GM21576 (cell line): ENCODE data around the gene MYH6.

Experiments
- ATAC-seq: cut with Tn5 transposase; IDR thresholded peaks from one replicate; pipeline ENCODE4 v1.9.1; 2021; ENCODE audit warnings: mild to moderate bottlenecking, moderate library complexity; ENCODE audit not compliant: unreplicated experiment

Gene MYH6

DNA sequence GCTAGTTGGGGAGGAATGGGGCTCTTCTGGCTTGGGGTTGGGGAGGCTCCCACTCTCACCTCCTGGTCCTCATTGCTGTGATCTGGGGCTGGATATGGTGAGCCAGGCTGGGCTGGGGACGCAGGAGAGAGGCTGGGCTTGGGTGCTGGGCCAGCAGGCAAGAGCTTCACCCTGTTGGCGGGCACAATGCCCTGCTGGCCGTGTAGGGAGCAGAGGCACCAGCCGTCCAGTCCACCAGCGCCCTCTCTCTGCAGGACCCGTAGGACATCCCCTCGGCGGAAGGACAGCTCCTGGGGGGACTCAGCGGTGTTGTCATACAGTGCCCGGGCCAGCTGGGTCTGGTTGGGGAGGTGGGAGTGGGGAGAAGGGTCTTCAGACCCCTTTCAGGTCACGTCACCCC lies 47.6 kb downstream of the MYH6 start:
- ATAC-seq, result no peak

DNA sequence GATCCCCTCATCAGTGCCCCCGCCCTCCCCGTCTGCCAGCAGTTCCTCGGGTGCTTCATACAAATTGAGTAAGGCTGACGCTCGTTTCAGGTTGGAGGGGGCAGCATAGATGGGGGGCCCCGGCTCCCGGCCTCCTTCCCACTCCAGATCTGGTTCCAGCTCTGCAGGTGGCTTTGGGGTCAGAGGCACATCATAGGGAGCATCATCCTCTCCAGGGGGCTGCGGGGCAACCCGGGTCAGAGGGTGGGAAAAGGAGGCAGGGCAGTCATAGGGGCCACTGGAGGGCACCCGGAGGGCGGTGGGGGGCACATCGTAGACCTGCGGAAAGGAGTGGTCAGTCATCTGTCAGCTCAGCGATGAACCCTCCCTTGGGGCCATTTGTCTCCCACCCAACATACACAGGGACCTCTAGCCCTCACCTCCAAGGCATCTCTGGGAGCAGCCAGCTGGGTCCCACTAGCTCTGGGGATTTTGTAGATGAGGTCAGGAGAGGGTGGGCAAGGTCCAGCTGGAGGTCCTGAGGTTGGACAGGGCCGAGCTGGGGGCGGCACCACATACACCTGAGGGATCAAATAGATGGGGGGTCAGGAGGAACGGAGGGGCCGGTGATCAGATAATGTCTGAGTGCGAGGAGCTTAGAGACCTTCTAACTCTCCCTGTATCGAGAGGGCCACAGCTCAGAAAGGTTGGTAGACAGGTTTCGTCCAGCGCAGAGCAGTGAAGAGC lies 48.2 kb downstream of the MYH6 start:
- ATAC-seq, result no peak

DNA sequence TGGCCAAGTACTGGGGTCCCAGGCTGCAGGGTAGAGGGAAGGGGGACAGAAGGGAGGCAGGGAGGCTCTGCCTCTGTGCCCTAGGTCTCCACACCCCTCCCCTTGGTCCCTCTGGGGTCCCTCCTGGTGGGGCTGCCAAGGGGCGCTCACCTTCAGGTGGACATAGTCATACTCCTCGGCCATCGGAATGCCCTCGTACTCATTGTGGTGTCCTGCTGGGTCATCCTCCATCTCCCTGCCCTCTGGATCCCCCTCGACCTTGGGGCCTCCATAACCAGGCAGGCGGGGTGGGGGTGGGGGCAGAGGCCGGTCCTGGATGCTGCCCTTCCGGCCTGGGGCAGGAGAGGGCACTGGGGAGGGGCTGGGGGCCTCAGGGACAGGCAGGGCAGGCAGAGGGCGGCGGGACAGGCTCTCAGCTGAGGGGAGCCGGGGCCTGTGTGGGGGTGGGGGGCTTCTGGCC lies 48.9 kb downstream of the MYH6 start:
- ATAC-seq, result no peak

DNA sequence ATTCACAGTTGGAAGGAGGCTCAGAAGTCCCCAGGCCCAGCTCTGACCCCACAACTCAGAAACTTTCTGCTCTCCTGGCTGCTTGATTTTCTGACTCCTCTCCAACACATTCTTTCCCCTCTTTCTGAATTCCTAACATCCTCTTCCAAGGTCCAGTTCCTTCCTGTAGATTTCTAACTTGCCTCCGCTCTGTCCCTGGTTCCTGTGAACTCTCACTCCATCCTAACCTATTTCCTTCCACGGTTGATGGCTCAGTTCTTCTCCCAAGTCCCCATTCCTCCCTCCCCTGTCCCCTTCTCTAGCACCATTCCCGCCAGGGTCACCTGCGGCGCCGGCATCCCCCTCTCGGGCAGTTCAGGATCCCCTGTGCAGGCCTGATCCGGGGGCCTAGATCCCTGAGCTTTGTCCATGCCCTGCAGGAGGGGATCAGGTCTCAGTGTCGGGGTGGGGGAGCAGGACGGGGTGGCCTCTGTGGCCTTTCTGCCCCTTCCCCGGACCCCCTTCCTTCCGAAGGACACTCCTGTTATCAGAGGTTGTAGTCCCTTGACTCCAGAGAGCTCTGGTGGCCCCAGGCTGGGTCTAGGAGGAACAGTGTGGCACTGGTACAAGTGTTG lies 49.4 kb downstream of the MYH6 start:
- ATAC-seq, result no peak

DNA sequence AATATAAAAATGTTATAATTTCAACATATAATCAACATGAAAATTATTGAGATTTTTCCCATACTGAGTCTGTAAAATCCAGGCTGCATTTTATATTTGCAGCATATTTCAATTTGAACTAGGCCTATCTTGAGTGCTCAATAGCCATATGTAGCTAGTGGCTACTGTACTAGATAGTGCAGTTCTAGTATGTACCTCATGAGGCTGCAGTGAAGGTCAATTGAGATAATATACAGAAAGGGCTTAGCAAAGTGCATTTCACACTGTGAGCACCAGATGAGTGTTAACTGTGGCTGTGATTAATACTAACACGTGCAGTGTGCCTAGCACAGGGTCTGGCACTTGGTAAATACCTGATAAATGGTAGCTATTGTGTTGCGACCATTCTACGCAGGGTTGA lies 50.0 kb downstream of the MYH6 start:
- no peak for ATAC-seq

DNA sequence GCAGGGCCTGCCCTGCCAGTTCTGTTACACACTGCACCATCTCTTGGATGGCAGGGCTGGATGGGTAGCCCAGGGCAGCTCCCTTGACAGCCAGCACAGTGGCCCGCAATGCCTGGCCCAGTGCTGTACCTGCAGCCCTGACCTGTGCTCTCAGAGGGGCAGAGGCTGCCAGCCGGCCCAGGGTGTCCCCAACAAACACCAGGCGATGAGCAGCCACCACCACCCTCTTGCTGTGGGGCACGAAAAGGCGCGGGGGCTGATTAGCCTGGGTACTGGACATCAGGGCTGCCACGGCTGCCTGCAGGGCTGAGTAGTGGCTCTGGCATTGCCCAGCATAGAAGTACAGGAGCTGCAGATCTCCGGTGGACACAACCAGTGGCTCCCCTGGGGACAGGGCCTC lies 50.8 kb downstream of the MYH6 start:
- no peak for ATAC-seq

DNA sequence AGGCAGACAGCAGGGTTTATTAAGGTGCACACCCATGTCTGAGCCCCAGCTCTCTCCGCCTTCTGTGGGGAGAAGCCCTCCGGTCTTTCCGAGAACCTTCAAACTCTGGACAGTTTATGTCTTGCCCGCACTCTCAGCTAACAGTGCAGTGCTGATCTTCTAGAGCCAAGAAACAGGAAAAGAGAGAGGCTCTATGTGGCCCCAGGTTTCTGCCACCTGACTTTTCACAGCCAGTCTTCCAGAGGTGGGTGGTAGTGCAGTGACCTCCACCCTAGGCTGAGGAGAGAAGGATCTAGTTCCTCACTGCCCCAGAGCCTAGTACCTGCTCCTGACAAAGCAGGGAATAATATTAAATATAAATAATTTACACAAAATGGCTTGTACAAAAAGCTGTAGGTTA lies 51.4 kb downstream of the MYH6 start:
- ATAC-seq, result no peak

DNA sequence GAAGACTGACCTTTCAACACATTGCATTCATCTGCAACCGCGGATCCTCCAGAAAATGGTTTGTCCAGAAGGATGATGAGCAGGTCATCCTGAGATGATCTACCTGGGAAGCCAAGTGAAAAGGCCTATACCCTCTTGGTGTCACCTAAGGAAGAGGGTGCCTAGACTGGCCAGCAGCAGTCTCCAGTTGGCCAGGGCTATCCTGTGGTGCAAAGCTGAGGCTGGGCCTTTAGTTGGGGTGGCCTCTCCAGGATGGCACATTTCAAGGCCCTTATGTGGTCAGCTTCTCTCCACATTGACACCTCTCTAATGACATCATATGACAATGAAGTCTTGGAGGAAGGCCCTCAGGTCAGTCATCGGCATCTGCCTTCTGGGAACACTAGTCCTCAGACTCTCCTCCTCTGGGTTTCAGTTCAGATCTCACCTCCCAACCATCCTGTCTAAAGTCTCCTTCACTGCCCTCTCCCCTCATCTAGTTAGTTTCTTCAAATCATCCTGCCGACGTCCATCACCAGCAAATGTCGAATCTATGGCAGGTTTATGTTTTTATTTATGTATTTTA lies 52.1 kb downstream of the MYH6 start:
- no peak for ATAC-seq

DNA sequence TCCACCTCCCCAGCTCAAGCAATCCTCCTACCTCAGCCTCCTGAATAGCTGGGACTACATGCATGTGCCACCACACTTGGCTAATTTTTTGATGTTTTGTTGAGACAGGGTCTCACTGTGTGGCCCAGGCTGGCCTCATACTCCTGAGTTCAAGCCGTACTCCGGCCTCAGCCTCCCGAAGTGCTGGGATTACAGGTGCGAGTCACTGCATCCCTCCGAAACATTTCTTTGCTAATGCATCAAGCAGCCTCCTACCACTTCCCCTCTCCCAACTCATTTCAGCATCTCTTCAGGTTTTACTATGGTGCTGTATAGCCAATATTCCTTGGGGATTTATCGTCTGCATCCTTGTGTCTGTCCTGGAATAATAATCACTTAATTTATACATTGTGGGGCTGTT lies 53.1 kb downstream of the MYH6 start:
- ATAC-seq, result no peak

DNA sequence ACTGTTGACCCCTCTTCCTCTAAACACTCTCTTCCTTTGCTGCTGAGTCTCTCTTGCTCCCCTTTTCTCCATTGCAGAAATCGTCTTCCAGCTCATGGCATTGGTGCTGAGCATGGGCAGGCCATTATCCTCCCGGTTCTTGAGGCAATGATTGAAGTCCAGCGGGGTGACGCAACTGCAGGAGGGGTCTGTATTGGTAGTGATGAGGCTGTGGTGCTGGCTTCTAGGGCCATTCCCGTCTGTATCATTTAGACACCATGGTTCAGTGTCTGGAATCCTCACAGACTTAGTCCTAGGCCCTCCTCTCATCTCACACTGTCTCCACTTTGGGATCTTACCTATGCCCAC lies 54.7 kb downstream of the MYH6 start:
- ATAC-seq, result no peak

DNA sequence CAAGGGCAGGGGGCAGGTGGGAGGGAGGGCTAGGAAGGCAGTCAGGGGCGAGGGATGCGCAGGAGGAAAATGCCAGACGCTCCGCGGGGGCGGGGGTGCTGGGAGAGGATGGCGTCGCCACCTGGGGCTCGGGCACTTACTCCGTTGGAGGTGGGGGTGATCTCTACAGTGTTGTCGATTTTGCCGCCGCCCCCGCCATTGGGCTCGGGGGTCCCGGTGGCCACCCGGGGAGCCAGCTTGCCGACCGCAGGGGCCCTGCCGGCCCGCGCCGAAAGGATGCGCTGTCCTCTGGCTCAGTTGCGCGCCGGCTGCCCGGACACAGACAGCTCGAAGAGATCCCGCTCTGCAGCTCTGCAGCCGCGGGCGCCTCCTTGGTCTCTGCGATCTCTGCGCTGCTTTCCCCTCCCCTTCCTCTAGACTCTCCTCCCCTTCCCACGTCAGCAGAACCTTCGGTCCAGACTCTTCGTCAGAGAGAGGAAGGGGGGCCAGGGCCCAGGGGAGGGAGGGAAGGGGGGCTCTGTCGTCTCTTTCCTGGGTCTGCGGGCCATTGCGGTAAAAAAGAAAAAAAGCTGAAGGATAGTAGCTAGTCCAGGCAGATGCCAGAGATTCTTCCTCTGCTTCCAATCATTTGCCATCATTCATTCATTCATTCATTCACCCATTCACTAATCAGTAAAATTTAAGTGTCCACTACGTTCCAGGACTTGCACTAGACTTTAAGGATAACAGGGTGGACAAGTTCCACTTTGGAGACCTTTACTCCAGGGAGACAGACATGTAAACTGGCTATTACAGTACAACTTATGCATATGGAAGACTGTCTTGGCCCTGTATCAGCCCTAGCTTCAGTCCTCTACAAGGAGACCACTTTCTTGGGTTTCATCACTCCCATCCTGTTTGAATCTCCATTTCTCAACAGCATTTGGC lies 55.3 kb downstream of the MYH6 start, which contains the start of gene SLC22A17:
TSS of gene SLC22A17 (minus strand) at position 382 of the 927 bp plus-strand sequence.
- no peak for ATAC-seq

DNA sequence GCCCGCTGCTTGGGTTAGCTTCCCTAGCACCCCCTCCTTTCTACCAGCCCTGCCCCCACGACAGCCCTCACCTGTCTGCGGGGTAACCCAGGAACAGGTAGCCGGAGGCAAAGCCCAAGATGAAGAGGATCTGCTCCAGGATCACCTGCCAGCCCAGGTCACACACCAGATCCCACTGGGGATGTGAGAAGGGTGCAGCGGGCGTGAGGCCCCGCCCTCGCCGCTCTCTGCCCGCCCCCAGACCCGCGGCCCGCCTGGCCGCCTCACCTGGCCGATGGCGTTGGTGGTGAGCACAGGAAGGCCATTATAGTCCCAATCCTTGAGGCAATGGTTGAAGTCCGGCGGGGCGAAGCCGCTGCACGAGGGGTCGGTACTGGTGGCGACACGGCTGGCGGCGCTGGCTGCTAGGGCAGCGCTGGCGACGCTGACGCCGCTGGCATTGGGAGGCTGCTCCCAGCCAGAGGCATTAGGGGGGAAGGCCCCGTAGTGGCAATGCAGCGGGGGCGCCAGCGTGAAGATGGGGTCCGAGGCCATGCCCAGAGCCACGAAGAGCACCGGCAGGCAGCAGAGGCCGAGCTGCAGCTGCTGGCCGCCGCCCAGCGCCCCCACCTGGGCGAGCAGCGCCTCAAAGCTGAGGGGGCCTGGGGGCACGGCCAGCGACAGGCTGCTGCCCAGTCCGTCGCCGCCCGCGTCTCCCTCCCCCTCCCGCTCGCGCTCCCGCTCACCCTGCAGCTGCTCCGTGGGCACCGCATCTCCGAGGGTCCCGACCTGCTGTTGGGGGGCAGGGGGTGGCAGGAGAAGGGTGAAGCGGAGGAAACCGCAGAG lies 56.2 kb downstream of the MYH6 start:
- no peak for ATAC-seq

DNA sequence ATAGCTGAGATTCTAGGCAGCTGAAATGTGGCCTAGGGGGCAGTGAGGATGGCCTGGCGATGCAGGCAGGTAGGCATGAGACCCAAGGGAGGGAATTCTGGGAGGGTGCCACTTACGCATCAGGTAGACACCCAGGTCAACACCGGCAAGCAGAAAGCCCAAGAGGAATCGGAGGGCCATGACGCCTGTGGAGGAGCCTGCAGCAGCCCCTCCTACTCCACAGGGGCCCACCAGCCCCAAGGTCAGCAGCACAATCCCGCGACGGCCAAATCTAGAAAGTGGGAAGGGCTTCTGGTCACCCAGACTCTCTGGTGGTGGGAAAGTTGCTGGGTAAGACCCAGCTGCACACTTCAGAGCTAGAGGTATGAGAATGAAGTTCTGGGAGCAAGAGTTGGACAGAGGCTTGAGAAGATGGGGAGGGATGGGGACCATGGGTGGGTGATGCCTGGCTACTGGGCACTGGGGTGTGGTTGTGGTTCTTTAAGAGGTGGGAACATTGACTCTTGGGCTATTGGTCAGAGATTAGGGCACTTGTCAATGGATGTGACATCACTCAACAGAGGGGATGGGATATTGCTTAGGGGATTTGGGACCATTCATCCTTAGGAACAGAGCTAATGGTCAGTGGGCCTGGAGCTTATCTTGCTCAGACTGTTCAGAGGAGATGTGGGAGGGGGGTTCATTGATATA lies 58.8 kb downstream of the MYH6 start:
- no peak for ATAC-seq

DNA sequence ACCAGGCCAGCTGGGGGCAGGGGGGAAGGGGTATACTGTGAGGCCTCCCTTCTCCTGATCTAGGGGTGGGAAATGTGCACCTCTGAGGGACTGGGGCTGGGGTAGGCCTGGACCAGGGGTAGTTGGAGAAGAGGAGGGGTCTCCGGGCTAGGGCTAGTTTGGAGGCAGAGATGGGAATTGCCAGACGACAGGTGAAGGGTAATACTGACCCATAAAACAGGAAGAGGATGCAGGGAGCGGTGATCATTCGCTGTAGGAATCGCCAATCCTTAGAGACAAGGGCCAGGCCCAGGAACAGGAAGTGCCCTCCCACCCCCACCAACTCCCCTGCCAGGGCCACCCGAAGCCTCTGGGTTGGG lies 59.8 kb downstream of the MYH6 start:
- ATAC-seq, result no peak

DNA sequence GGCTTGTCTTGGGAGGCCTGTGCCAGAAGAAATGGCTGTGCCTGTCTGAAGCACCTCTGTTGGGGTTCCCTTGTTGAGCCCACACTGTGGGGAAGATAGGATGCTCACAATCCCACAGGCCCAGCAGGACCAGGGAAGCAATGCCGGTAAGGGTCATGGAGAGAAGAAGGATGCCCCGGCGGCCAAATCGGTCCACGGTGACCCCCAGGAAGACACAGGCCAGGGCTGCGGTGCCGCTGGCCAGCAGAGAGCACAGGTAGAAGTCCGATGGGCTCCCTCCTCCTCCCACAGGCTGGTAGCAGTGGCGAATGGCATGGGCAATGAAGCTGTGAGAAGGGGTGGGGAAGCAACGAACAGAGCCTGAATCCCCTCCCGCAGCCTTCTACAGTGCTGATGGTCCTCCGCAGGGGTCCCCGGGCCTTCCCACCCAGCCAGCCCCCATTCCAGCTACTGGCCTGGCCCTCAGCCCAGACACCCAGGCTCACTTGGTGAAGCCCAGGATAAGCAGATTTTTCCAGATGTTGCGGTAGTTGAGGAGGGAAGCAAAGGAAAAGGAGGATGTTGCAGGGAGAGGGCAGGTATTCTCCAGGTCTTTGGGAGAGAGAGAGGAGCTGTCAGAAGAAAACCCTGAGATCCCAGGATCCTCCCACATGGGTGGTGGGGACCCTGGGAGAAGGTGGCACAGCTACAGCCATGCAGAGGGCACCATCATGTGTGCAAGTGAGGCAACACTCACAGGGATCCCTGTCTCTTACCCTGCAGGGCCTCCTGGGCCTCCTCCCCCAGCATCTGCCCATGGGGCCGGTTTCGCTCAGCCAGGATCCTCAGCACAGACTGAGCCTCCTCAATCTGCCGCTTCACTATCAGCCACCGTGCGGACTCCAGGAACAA lies 60.4 kb downstream of the MYH6 start:
- ATAC-seq, result no peak

DNA sequence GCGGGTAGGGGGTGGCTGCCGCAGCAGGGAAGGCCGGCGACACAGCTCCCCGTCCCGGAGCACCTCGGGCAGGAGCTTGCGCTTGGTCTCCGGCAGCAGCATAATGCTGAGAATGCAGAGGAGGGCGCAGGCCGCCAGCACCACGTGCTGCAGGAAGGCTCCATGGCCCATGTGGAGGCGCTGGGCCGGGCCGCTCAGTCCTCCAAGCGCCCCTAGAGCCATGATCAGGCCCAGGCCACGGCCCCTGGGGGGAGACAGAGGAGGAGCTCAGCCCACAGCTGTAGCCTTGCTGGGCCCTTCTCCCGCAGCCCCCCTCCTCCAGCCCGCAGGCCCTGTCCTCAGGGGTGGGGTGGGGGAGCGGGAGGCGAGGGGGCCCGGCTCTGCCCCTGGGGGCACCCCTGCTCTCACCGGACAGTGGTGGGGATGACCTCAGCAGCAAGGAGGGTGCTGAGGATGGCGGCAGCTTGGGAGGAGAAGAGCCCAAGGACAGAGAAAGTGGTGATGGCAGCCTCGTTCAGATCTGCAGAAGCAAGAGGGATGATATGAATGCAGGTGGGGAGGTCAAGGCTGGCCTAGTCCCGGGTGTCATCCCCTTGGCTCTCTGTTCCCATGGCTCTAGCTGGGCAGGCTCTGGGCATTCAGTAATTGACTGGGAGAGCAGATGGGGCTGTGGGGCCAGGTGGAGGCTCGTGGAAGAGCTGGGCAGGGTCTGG lies 61.2 kb downstream of the MYH6 start:
- no peak for ATAC-seq

DNA sequence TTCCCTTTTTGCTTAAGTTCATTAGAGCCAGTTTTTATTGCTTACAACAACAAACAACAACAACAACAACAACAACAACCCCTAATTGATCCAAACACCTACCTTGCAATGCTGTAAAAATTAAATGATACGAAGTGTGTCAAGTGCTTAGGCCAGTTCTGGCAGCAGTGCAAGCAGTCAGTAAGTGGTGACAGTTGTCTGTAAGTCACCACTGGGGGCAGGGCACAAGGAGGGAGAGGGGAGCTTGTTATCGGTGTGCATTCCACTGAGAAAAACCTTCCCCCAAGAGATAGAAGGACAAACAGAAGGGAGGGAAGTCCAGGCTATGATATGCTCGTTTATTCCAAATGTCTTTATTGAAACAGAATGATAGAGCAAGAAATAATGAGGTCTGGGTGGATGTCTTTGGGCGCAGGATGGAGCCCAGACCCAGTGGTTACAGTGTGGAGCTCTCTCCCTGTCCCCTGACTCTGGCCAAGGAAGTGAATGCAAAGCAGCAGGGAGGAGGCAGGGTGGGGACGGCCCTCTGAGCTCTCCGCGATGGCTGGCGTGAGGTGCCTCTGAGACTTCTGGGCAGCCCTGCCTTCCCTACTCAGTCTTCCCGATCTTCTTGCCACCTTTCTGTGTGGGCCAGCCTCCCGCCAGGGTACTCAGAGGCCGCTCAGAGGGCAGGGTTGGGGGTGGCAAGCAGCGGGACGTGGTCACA lies 61.9 kb downstream of the MYH6 start:
- ATAC-seq, result no peak

DNA sequence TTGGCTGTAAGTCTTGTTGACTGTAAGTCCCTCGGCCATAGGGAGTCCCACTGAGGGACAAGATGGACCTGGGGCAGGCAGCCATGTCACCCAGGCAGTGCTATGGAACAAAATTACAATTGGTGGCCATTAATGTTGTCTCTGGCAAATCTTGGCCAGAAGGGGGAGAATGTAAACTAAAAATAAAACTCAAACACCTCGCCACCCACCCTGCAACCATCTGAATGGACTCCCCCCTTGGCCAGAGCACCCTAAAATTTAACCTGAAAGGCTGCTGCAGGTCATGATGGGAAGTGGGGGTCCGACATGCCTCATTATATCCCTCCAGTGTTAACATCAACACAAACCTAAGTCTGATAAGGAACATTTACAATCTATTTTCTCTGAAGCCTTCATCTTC lies 63.6 kb downstream of the MYH6 start:
- no peak for ATAC-seq
